Spleen (tissue), 11 donors: ENCODE measurements around the gene KRTAP10-1. TPM values are rescaled to one million over a fixed set of nuclear protein-coding genes. Genes with fewer than 3 reads are reported as not detected.

Experiments
- DNase-seq: peaks from one replicate; pipeline ENCODE4 v3.0.0-alpha.2; 2020
- H3K27ac ChIP-seq, 8 donors: fragments of 200-600 bp; sonication (generic) in 7 of 8; 1 replicate in 4 of 8; 2 replicates in 4 of 8; pipeline versions ENCODE4 v1.5.0 to v1.8.0; 2016 to 2021; ENCODE audit warnings: inconsistent platforms in 4 of 8, mild to moderate bottlenecking in 4 of 8, moderate library complexity in 1 of 8
- H3K27me3 ChIP-seq, 7 donors: fragments of 200-600 bp; sonication (generic) in 6 of 7; replicated peaks in 1 of 7; 1 replicate in 4 of 7; 2 replicates in 3 of 7; pipeline versions ENCODE4 v1.5.0 to v1.8.0; 2016 to 2021; ENCODE audit warnings: inconsistent platforms in 3 of 7, mild to moderate bottlenecking in 1 of 7
- H3K36me3 ChIP-seq, 6 donors: fragments of 200-600 bp; sonication (generic) in 5 of 6; 1 replicate in 4 of 6; 2 replicates in 2 of 6; pipeline versions ENCODE4 v1.5.0 to v1.8.0; 2016 to 2021; ENCODE audit warnings: inconsistent platforms in 2 of 6
- H3K4me1 ChIP-seq, 6 donors: fragments of 200-600 bp; sonication (generic) in 5 of 6; 1 replicate in 3 of 6; 2 replicates in 3 of 6; pipeline versions ENCODE4 v1.5.0 to v1.8.0; 2016 to 2021; ENCODE audit warnings: inconsistent platforms in 3 of 6
- H3K4me3 ChIP-seq, 8 donors: fragments of 200-600 bp; sonication (generic) in 7 of 8; 1 replicate in 4 of 8; 2 replicates in 4 of 8; pipeline versions ENCODE4 v1.5.0 to v1.8.0; 2016 to 2021; ENCODE audit warnings: inconsistent platforms in 4 of 8, mild to moderate bottlenecking in 4 of 8, moderate library complexity in 2 of 8
- H3K9me3 ChIP-seq, 8 donors: fragments of 200-600 bp; sonication (generic) in 7 of 8; 1 replicate in 4 of 8; 2 replicates in 4 of 8; pipeline versions ENCODE4 v1.5.0 to v1.8.0; 2016 to 2021; ENCODE audit warnings: inconsistent platforms in 4 of 8
- CTCF ChIP-seq, 11 experiments: fragments of 200-600 bp in 7 of 11; fragments of 450-650 bp in 4 of 11; sonication (generic) in 4 of 11; IDR thresholded peaks in 8 of 11; conservative IDR thresholded peaks in 3 of 11; 1 replicate in 7 of 11; 2 replicates in 4 of 11; pipeline versions ENCODE4 v1.4.0 to v1.8.0; 2016 to 2021; ENCODE audit warnings: antibody characterized with exemption in 11 of 11, inconsistent platforms in 4 of 11, mild to moderate bottlenecking in 1 of 11
- POLR2A ChIP-seq, 3 donors: fragments of 450-650 bp; IDR thresholded peaks; one replicate each; pipeline ENCODE4 v1.5.1; 2017; ENCODE audit warnings: antibody characterized with exemption in 3 of 3, mild to moderate bottlenecking in 1 of 3
- POLR2AphosphoS5 ChIP-seq, 3 donors: sonication (generic); formaldehyde crosslinking; IDR thresholded peaks; one replicate each; pipeline ENCODE4 v1.5.1; 2017; ENCODE audit warnings: antibody characterized with exemption in 3 of 3
- WGBS, 5 donors: extraction: QIAGEN DNeasy Blood & Tissue Kit in 3 of 5; methylation state at CpG; one replicate each; pipeline versions ENCODE4 v1.1.5 to v1.1.7; 2013 to 2018; 5-methylcytosine and 5-hydroxymethylcytosine counted together
- intact Hi-C: fragments of 100-400 bp; cut with DNase I; formaldehyde crosslinking; loops from one replicate; pipeline ENCODE4 v1.15.0; 2023; ENCODE audit warnings: low total_unique reads
- polyA plus RNA-seq, 3 donors: library from polyadenylated mRNA; stranded (reverse); fragments of 200-250 nt; gene quantifications; one replicate each; pipeline ENCODE4 v1.2.1, GENCODE V29; 2013
- total RNA-seq, 7 donors: library from RNA; depleted of rRNA in 3 of 7; stranded (reverse); fragments of >200 nt in 3 of 7; fragmentation: NEBNext Ultra II Directional in 4 of 7; extraction: Animal tissue kit (Norgen Biotek cat#: 25700) in 4 of 7; gene quantifications; one replicate each; pipeline versions ENCODE4 v1.1.0 to v1.2.1, GENCODE V29; 2016 to 2021
- donor health status: healthy with polysubstance abuse.
- donor health status: DM: no; HTN: no; CAD: no; lungs with moderate emphysema.
- donor health status: DM: no; HTN: no; CAD: no.
- donor health status: Bipolar disorder and iron deficiency.
- donor health status: healthy.
- donor health status: DM: no; HTN: no; CAD: no.
- donor health status: DM: yes; HTN: yes; CAD: no.

Gene KRTAP10-1
- total and polyA plus RNA-seq, 10 donors, result not detected

GRCh38 chr21:44571844-44572782 lies 32.1 kb upstream of the KRTAP10-1 start:
- WGBS, 5 donors, result 88 to 93% (median 90%) methylated on average over 40 of the region's 40 CpGs
- H3K36me3 ChIP-seq, result no peaks in the 10 kb centered on the region
- TF ChIP-seq CTCF (IDR thresholded peaks at IDR 0.05 in 8 of 11, conservative IDR thresholded peaks at IDR 0.05 in 3 of 11) (no peak), POLR2A (IDR thresholded peaks at IDR 0.05) (no peak), POLR2AphosphoS5 (IDR thresholded peaks at IDR 0.05) (no peak)
- H3K4me3 ChIP-seq, result no peak overlapping the region
- peaks cover 0 to 10% (median 4%) of the 10 kb centered on the region in 6 donors for H3K4me1 ChIP-seq
- DNase-seq, result peak; percentile 49
- H3K27me3 ChIP-seq, result peaks cover 0 to 31% (median 0%) of the 10 kb centered on the region in 7 donors
- H3K27ac ChIP-seq, result no peak overlapping the region
- intact Hi-C loops, result no loop called here
- peaks cover 0 to 20% (median 13%) of the 10 kb centered on the region in 8 donors for H3K9me3 ChIP-seq

- Histone ChIP-seq H3K36me3 (no peaks in the 10 kb centered on the region), H3K4me1 (peaks cover 0 to 15% (median 5%) of the 10 kb centered on the region in 6 donors), H3K27ac (no peak overlapping the region), H3K27me3 (peaks cover 0 to 31% (median 0%) of the 10 kb centered on the region in 7 donors), H3K4me3 (no peak overlapping the region), H3K9me3 (peaks cover 0 to 12% (median 5%) of the 10 kb centered on the region in 8 donors)
- peak; percentile 7 for DNase-seq
- intact Hi-C loops, result no loop called here
- TF ChIP-seq POLR2AphosphoS5 (IDR thresholded peaks at IDR 0.05), result no peak
- TF ChIP-seq POLR2A (IDR thresholded peaks at IDR 0.05), result no peak
- no peak for TF ChIP-seq CTCF (IDR thresholded peaks at IDR 0.05 in 8 of 11, conservative IDR thresholded peaks at IDR 0.05 in 3 of 11)
- 65 to 87% (median 78%) methylated on average over 4 of the region's 4 CpGs for WGBS, 5 donors
Measured at GRCh38 chr21:44571296-44571695, 31.3 kb upstream of the KRTAP10-1 start.

- WGBS, 5 donors, result 77 to 93% (median 84%) methylated on average over 10 to 12 of the region's 12 CpGs
- H3K27me3 ChIP-seq, result peaks cover 0 to 28% (median 0%) of the 10 kb centered on the region in 7 donors
- H3K36me3 ChIP-seq, result no peaks in the 10 kb centered on the region
- H3K4me3 ChIP-seq, result no peak overlapping the region
- intact Hi-C loops, result no loop called here
- H3K27ac ChIP-seq, result no peak overlapping the region
- TF ChIP-seq POLR2AphosphoS5 (IDR thresholded peaks at IDR 0.05) (no peak), POLR2A (IDR thresholded peaks at IDR 0.05) (no peak), CTCF (IDR thresholded peaks at IDR 0.05 in 8 of 11, conservative IDR thresholded peaks at IDR 0.05 in 3 of 11) (no peak)
- DNase-seq, result peak; percentile 47
- peaks cover 0 to 27% (median 4%) of the 10 kb centered on the region in 6 donors for H3K4me1 ChIP-seq
- peaks cover 0 to 10% (median 2%) of the 10 kb centered on the region in 8 donors for H3K9me3 ChIP-seq
Measured at GRCh38 chr21:44569861-44570517, 30.0 kb upstream of the KRTAP10-1 start.
